Hepatocyte (in vitro differentiated cells): ENCODE results near the gene ABLIM1. TPM values are rescaled to one million over a fixed set of nuclear protein-coding genes. Genes with fewer than 3 reads are reported as not detected.

ENCODE experiments used
- DNase-seq: peaks from one replicate; pipeline ENCODE4 v3.0.0-alpha.2; 2016; ENCODE audit warnings: low spot score
- H2AFZ ChIP-seq: fragments of 200-600 bp; sonication (generic); 2 replicates; pipeline ENCODE4 v1.6.0; 2016; ENCODE audit warnings: antibody characterized with exemption, mild to moderate bottlenecking
- H3K27ac ChIP-seq: fragments of 200-600 bp; sonication (generic); 2 replicates; pipeline ENCODE4 v1.5.1; 2016; ENCODE audit warnings: mild to moderate bottlenecking
- H3K27me3 ChIP-seq: fragments of 200-600 bp; sonication (generic); 2 replicates; pipeline ENCODE4 v1.6.1; 2016
- H3K36me3 ChIP-seq: fragments of 200-600 bp; sonication (generic); replicated peaks from 2 replicates; pipeline ENCODE4 v1.5.1; 2016; ENCODE audit warnings: low read depth; ENCODE audit not compliant: insufficient read depth
- H3K4me1 ChIP-seq: fragments of 200-600 bp; sonication (generic); 2 replicates; pipeline ENCODE4 v1.5.1; 2016; ENCODE audit warnings: mild to moderate bottlenecking, moderate library complexity; ENCODE audit not compliant: insufficient read depth
- H3K4me2 ChIP-seq: fragments of 200-600 bp; sonication (generic); 2 replicates; pipeline ENCODE4 v1.6.0; 2016
- H3K4me3 ChIP-seq: fragments of 200-600 bp; sonication (generic); 2 replicates; pipeline ENCODE4 v1.5.1; 2016; ENCODE audit warnings: mild to moderate bottlenecking
- H3K79me2 ChIP-seq: fragments of 200-600 bp; sonication (generic); 2 replicates; pipeline ENCODE4 v1.6.0; 2017; ENCODE audit warnings: mild to moderate bottlenecking
- H3K9me2 ChIP-seq: fragments of 200-600 bp; sonication (generic); replicated peaks from 2 replicates; pipeline ENCODE4 v1.6.0; 2017; ENCODE audit warnings: mild to moderate bottlenecking; ENCODE audit not compliant: insufficient read depth
- H3K9me3 ChIP-seq: fragments of 200-600 bp; sonication (generic); 2 replicates; pipeline ENCODE4 v1.5.1; 2016; ENCODE audit warnings: low read depth, mild to moderate bottlenecking
- H4K20me1 ChIP-seq: fragments of 200-600 bp; sonication (generic); 2 replicates; pipeline ENCODE4 v1.6.0; 2016; ENCODE audit warnings: mild to moderate bottlenecking; ENCODE audit not compliant: insufficient read depth, poor library complexity, severe bottlenecking
- CTCF ChIP-seq: fragments of 200-600 bp; sonication (generic); IDR thresholded peaks from 2 replicates; pipeline ENCODE4 v1.5.1; 2016; ENCODE audit warnings: antibody characterized with exemption, mild to moderate bottlenecking; ENCODE audit not compliant: poor library complexity
- EZH2 ChIP-seq: fragments of 200-600 bp; sonication (generic); IDR thresholded peaks from 2 replicates; pipeline ENCODE4 v1.6.1; 2016; ENCODE audit warnings: antibody characterized with exemption, mild to moderate bottlenecking, borderline replicate concordance
- EZH2phosphoT487 ChIP-seq: fragments of 200-600 bp; sonication (generic); IDR thresholded peaks from one replicate; pipeline ENCODE4 v1.6.1; 2018; ENCODE audit warnings: antibody characterized with exemption, mild to moderate bottlenecking, low read depth, moderate library complexity; ENCODE audit not compliant: unreplicated experiment, severe bottlenecking
- WGBS: methylation state at CpG from one replicate; pipeline ENCODE4 v1.1.6; 2016; ENCODE audit warnings: low lambda C conversion rate; ENCODE audit errors: missing lambda C conversion rate; 5-methylcytosine and 5-hydroxymethylcytosine counted together
- polyA plus RNA-seq: library from polyadenylated mRNA; unstranded; fragments of >200 nt; fragmentation: Nextera tagmentation; extraction: Ambion mirVana; gene quantifications from 2 replicates; pipeline ENCODE4 v1.2.1, GENCODE V29; 2016
- total RNA-seq: library from RNA; depleted of rRNA; stranded (reverse); fragments of >200 nt; gene quantifications from 2 replicates; pipeline ENCODE4 v1.2.3, GENCODE V29; 2014

ABLIM1 gene
- total and polyA plus RNA-seq, 2 experiments from 2014 or later, result 20.8 to 31.6 TPM

DNA sequence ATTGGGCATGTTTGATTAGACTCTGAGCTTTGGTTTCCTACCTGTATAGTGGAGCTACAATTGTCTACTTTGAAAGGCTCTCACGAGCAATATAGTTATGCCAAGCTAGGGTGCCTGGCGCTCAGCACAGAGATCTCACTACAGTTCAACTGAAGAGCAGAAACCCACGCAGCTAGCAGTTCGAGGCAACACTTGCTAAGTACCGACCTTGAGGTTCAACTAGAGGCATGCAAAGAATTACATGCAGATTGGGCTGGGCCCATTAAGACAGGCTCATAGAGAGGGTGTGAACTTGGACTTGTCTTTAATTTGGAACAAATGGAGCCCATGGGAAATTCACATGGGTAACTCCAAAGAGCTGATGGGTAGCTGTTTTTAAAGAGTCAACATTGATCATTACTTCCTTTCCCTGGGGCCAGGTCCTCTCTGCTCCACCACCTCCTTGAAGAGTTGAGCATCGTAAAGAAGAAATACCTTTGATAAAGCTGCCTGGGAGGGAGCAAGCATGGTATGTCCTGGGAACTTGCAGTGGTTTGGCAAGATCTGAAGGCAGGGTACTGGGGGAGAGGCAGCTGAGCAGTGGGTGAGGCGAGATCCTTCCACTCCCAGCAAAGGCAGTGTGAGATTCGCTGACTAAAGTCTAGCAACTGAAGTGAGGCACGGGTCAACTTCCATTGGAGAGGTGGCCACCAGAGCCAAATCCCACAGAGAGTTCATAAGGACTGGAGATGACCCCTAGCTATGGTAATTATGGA, 228.3 kb downstream of the ABLIM1 start:
- no peaks in the 10 kb centered on the region for H3K27me3 ChIP-seq
- TF ChIP-seq CTCF (no peak), EZH2phosphoT487 (no peak), EZH2 (no peak)
- no peaks in the 10 kb centered on the region for H4K20me1 ChIP-seq
- H3K36me3 ChIP-seq, result no peaks in the 10 kb centered on the region
- no peaks in the 10 kb centered on the region for H3K4me1 ChIP-seq
- no peak overlapping the region for H3K27ac ChIP-seq
- no peaks in the 10 kb centered on the region for H3K79me2 ChIP-seq
- no peak overlapping the region for H3K4me2 ChIP-seq
- no peak for DNase-seq
- H3K9me2 ChIP-seq, result no peaks in the 10 kb centered on the region
- no peaks in the 10 kb centered on the region for H3K9me3 ChIP-seq
- WGBS, result 85% methylated on average over 9 of the region's 9 CpGs
- H3K4me3 ChIP-seq, result no peak overlapping the region
- no peak overlapping the region for H2AFZ ChIP-seq

GRCh38 chr10:114427124-114427852, 230.8 kb downstream of the ABLIM1 start:
- Histone ChIP-seq H3K27me3 (no peaks in the 10 kb centered on the region), H3K4me3 (no peak overlapping the region), H2AFZ (no peak overlapping the region), H3K9me2 (no peaks in the 10 kb centered on the region), H3K79me2 (no peaks in the 10 kb centered on the region), H3K4me1 (no peaks in the 10 kb centered on the region), H3K27ac (no peak overlapping the region), H3K36me3 (no peaks in the 10 kb centered on the region), H3K4me2 (no peak overlapping the region), H3K9me3 (no peaks in the 10 kb centered on the region), H4K20me1 (no peaks in the 10 kb centered on the region)
- DNase-seq, result no peak
- TF ChIP-seq EZH2 (no peak), EZH2phosphoT487 (no peak), CTCF (no peak)
- whole genome bisulfite sequencing, result 73% methylated on average over 9 of the region's 9 CpGs

DNA sequence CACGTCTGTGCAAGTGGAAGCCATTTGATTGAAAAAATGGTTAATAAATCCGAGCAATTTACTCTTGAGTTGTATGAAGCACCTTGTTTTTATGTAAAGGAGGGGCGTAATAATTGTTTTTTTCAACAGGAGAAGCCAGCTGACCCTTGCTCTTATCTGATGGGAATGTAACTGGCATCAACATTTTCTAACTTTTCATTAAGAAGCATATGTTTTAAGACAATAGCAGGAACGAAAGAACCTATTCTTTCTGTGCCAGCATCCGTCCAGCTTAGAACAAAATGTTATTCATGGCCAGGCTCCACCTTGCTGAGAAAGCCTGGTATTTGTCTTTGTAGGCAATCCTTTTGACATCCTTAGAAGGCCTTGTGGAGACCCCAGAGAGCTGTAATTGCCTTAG, 231.6 kb downstream of the ABLIM1 start:
- Histone ChIP-seq H4K20me1 (no peaks in the 10 kb centered on the region), H3K9me3 (no peaks in the 10 kb centered on the region), H3K4me2 (no peak overlapping the region), H3K27ac (no peak overlapping the region), H2AFZ (no peak overlapping the region), H3K36me3 (no peaks in the 10 kb centered on the region), H3K79me2 (no peaks in the 10 kb centered on the region), H3K27me3 (no peaks in the 10 kb centered on the region), H3K4me3 (no peak overlapping the region), H3K4me1 (no peaks in the 10 kb centered on the region), H3K9me2 (no peaks in the 10 kb centered on the region)
- WGBS, result 83% methylated on average over 5 of the region's 5 CpGs
- TF ChIP-seq EZH2 (no peak), EZH2phosphoT487 (no peak), CTCF (no peak)
- DNase-seq, result no peak
